A549 (cell line): Measurements from ENCODE around the gene STT3B.

ENCODE experiments used
- CEBPB ChIP-seq, 2 experiments: fragments of >200 bp in 1 of 2; sonication (Bioruptor Twin) in 1 of 2; formaldehyde crosslinking in 1 of 2; IDR thresholded peaks; 2 replicates each; pipeline ENCODE4 v1.6.1; 2012 to 2016
- EP300 ChIP-seq, 2 experiments: fragments of >200 bp; sonication (Bioruptor Twin); formaldehyde crosslinking; IDR thresholded peaks; 2 replicates in 1 of 2; 3 replicates in 1 of 2; pipeline ENCODE4 v1.6.1; 2016 to 2017
- MAZ ChIP-seq: fragments of 150-350 bp; IDR thresholded peaks from 2 replicates; pipeline ENCODE4 v1.6.1; 2014; ENCODE audit warnings: antibody characterized with exemption, low read depth, low read length, borderline replicate concordance
- POLR2A ChIP-seq: IDR thresholded peaks from 2 replicates; pipeline ENCODE4 v1.6.1; 2012; ENCODE audit warnings: mild to moderate bottlenecking, low read length
- RFX5 ChIP-seq: fragments of 450-650 bp; IDR thresholded peaks from 2 replicates; pipeline ENCODE4 v1.7.1; 2014; ENCODE audit warnings: antibody characterized with exemption, mild to moderate bottlenecking, moderate library complexity
- TF ChIP-seq, protein P1 (sequence below): IDR thresholded peaks from 2 replicates; pipeline ENCODE4 v1.6.1; 2012

DNA sequence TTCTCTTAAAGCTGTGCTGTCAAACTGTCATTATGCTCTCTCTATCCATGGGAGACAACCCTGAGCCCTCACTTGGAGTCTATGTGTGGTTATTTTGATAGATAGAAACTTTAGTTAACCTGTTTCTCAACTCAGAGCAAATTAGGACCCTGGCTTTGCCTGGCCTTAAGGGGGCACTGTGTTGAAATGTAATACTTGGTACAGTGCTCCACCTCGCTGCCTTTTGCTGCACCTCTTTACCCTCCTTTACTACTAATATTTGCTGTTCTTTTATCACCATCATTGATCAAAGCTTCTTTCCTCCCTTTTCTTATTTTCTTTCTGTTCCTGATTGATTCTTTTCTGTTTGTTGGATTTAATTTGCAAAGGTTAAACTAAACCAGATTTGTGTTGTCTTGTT is 34.3 kb downstream of the STT3B start:
- TF ChIP-seq RFX5 = no peak
- TF ChIP-seq MAZ = no peak
- no peak for TF ChIP-seq CEBPB (IDR thresholded peaks at IDR 0.05)
- no peak for TF ChIP-seq POLR2A
- TF ChIP-seq, protein P1, sequence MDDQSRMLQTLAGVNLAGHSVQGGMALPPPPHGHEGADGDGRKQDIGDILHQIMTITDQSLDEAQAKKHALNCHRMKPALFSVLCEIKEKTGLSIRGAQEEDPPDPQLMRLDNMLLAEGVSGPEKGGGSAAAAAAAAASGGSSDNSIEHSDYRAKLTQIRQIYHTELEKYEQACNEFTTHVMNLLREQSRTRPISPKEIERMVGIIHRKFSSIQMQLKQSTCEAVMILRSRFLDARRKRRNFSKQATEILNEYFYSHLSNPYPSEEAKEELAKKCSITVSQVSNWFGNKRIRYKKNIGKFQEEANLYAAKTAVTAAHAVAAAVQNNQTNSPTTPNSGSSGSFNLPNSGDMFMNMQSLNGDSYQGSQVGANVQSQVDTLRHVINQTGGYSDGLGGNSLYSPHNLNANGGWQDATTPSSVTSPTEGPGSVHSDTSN = no peak
- no peak for TF ChIP-seq EP300 (IDR thresholded peaks at IDR 0.05)
